GM23338 (cell line): ENCODE measurements around the gene CFAP251.

Experiments used
- EZH2 ChIP-seq: fragments of 200-600 bp; sonication (generic); IDR thresholded peaks from one replicate; pipeline ENCODE4 v1.8.0; 2017; ENCODE audit warnings: antibody characterized with exemption, mild to moderate bottlenecking, low read depth; ENCODE audit not compliant: unreplicated experiment
- EZH2phosphoT487 ChIP-seq: fragments of 200-600 bp; sonication (generic); IDR thresholded peaks from one replicate; pipeline ENCODE4 v1.8.1; 2018; ENCODE audit warnings: antibody characterized with exemption; ENCODE audit not compliant: unreplicated experiment
- POLR2AphosphoS5 ChIP-seq: IDR thresholded peaks from 2 replicates; pipeline ENCODE4 v1.6.1; 2016; ENCODE audit warnings: antibody characterized with exemption, low read depth
- STAT1 ChIP-seq: IDR thresholded peaks from one replicate; pipeline ENCODE4 v1.6.1; 2016; ENCODE audit warnings: antibody characterized with exemption; ENCODE audit not compliant: unreplicated experiment
- TF ChIP-seq, protein P1 (sequence below), 2 experiments: fragments of 200-600 bp in 1 of 2; sonication (generic) in 1 of 2; conservative IDR thresholded peaks; 2 replicates each; pipeline versions ENCODE4 v1.5.1 to v1.6.1; 2016 to 2017; ENCODE audit warnings: antibody characterized with exemption in 2 of 2, low read depth in 2 of 2, mild to moderate bottlenecking in 2 of 2, moderate library complexity in 1 of 2
- TF ChIP-seq, protein P2 (sequence below): IDR thresholded peaks from one replicate; pipeline ENCODE4 v1.6.1; 2018; ENCODE audit warnings: antibody characterized with exemption; ENCODE audit not compliant: unreplicated experiment
- TF ChIP-seq, protein P3 (sequence below): fragments of 250-450 bp; sonication (Bioruptor Pico); IDR thresholded peaks from 2 replicates; pipeline ENCODE4 v1.5.0; 2020; ENCODE audit warnings: mild to moderate bottlenecking, moderate library complexity

DNA sequence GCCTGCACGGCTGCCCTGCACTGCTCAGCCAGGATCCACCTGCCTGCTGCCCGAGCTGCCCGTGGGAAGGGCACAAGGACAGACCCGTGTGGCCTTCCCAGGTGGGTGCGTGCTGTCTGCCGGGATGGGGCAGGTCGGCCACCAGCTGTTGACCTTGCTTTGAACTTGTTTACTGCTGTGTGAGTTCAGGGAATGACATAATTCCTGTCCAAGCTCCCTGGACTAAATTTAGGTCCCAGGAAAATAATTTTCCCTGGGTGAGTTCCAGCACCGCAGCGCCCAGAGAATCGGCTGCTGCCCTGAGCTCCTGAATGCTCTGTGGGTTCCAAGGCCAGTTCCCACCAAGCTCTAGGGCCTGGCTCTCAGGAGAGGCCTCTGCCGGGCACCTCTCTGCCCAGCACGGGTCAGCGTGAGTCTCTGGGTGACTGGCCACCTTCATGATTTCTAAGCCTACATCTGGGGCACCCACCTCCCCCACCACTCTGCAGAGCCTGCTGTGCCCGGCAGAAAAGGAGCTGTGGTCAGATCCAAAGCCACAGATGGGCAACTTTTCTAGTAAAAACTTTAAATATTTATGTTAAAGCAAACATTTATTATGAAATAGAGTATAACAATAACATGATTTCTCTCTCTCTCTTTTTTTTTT is 133.0 kb downstream of the CFAP251 start:
- TF ChIP-seq EZH2, result no peak
- TF ChIP-seq, protein P1, sequence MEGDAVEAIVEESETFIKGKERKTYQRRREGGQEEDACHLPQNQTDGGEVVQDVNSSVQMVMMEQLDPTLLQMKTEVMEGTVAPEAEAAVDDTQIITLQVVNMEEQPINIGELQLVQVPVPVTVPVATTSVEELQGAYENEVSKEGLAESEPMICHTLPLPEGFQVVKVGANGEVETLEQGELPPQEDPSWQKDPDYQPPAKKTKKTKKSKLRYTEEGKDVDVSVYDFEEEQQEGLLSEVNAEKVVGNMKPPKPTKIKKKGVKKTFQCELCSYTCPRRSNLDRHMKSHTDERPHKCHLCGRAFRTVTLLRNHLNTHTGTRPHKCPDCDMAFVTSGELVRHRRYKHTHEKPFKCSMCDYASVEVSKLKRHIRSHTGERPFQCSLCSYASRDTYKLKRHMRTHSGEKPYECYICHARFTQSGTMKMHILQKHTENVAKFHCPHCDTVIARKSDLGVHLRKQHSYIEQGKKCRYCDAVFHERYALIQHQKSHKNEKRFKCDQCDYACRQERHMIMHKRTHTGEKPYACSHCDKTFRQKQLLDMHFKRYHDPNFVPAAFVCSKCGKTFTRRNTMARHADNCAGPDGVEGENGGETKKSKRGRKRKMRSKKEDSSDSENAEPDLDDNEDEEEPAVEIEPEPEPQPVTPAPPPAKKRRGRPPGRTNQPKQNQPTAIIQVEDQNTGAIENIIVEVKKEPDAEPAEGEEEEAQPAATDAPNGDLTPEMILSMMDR (conservative IDR thresholded peaks at IDR 0.05; ENCODE audit: low read depth in 2 of 2), result no peak
- TF ChIP-seq, protein P2, sequence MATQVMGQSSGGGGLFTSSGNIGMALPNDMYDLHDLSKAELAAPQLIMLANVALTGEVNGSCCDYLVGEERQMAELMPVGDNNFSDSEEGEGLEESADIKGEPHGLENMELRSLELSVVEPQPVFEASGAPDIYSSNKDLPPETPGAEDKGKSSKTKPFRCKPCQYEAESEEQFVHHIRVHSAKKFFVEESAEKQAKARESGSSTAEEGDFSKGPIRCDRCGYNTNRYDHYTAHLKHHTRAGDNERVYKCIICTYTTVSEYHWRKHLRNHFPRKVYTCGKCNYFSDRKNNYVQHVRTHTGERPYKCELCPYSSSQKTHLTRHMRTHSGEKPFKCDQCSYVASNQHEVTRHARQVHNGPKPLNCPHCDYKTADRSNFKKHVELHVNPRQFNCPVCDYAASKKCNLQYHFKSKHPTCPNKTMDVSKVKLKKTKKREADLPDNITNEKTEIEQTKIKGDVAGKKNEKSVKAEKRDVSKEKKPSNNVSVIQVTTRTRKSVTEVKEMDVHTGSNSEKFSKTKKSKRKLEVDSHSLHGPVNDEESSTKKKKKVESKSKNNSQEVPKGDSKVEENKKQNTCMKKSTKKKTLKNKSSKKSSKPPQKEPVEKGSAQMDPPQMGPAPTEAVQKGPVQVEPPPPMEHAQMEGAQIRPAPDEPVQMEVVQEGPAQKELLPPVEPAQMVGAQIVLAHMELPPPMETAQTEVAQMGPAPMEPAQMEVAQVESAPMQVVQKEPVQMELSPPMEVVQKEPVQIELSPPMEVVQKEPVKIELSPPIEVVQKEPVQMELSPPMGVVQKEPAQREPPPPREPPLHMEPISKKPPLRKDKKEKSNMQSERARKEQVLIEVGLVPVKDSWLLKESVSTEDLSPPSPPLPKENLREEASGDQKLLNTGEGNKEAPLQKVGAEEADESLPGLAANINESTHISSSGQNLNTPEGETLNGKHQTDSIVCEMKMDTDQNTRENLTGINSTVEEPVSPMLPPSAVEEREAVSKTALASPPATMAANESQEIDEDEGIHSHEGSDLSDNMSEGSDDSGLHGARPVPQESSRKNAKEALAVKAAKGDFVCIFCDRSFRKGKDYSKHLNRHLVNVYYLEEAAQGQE, result no peak
- TF ChIP-seq STAT1, result no peak
- TF ChIP-seq POLR2AphosphoS5, result no peak
- TF ChIP-seq EZH2phosphoT487, result no peak
- TF ChIP-seq, protein P3, sequence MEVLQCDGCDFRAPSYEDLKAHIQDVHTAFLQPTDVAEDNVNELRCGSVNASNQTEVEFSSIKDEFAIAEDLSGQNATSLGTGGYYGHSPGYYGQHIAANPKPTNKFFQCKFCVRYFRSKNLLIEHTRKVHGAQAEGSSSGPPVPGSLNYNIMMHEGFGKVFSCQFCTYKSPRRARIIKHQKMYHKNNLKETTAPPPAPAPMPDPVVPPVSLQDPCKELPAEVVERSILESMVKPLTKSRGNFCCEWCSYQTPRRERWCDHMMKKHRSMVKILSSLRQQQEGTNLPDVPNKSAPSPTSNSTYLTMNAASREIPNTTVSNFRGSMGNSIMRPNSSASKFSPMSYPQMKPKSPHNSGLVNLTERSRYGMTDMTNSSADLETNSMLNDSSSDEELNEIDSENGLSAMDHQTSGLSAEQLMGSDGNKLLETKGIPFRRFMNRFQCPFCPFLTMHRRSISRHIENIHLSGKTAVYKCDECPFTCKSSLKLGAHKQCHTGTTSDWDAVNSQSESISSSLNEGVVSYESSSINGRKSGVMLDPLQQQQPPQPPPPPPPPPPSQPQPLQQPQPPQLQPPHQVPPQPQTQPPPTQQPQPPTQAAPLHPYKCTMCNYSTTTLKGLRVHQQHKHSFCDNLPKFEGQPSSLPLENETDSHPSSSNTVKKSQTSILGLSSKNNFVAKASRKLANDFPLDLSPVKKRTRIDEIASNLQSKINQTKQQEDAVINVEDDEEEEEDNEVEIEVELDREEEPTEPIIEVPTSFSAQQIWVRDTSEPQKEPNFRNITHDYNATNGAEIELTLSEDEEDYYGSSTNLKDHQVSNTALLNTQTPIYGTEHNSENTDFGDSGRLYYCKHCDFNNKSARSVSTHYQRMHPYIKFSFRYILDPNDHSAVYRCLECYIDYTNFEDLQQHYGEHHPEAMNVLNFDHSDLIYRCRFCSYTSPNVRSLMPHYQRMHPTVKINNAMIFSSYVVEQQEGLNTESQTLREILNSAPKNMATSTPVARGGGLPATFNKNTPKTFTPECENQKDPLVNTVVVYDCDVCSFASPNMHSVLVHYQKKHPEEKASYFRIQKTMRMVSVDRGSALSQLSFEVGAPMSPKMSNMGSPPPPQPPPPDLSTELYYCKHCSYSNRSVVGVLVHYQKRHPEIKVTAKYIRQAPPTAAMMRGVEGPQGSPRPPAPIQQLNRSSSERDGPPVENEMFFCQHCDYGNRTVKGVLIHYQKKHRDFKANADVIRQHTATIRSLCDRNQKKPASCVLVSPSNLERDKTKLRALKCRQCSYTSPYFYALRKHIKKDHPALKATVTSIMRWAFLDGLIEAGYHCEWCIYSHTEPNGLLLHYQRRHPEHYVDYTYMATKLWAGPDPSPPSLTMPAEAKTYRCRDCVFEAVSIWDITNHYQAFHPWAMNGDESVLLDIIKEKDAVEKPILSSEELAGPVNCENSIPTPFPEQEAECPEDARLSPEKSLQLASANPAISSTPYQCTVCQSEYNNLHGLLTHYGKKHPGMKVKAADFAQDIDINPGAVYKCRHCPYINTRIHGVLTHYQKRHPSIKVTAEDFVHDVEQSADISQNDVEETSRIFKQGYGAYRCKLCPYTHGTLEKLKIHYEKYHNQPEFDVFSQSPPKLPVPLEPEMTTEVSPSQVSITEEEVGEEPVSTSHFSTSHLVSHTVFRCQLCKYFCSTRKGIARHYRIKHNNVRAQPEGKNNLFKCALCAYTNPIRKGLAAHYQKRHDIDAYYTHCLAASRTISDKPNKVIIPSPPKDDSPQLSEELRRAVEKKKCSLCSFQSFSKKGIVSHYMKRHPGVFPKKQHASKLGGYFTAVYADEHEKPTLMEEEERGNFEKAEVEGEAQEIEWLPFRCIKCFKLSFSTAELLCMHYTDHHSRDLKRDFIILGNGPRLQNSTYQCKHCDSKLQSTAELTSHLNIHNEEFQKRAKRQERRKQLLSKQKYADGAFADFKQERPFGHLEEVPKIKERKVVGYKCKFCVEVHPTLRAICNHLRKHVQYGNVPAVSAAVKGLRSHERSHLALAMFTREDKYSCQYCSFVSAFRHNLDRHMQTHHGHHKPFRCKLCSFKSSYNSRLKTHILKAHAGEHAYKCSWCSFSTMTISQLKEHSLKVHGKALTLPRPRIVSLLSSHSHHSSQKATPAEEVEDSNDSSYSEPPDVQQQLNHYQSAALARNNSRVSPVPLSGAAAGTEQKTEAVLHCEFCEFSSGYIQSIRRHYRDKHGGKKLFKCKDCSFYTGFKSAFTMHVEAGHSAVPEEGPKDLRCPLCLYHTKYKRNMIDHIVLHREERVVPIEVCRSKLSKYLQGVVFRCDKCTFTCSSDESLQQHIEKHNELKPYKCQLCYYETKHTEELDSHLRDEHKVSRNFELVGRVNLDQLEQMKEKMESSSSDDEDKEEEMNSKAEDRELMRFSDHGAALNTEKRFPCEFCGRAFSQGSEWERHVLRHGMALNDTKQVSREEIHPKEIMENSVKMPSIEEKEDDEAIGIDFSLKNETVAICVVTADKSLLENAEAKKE (CRISPR knock-in tag), result no peak
